GM23338 (cell line): ENCODE data around the gene CASP6. TPM values are rescaled to one million over a fixed set of nuclear protein-coding genes. Genes with fewer than 3 reads are reported as not detected.

ENCODE experiments used
- ATAC-seq: fragments of 200-7000 bp; cut with Tn5 transposase; 3 replicates; pipeline ENCODE4 v1.9.1; 2020
- DNase-seq: peaks from one replicate; pipeline ENCODE4 v3.0.0-alpha.2; 2015; ENCODE audit warnings: low spot score
- H2AFZ ChIP-seq: fragments of 200-600 bp; sonication (generic); 2 replicates; pipeline ENCODE4 v1.8.0; 2016; ENCODE audit warnings: antibody characterized with exemption, mild to moderate bottlenecking, moderate library complexity
- H3F3A ChIP-seq: fragments of 200-600 bp; sonication (generic); replicated peaks from 2 replicates; pipeline ENCODE4 v1.8.0; 2017; ENCODE audit warnings: antibody characterized with exemption, mixed run types, low read depth
- H3K27ac ChIP-seq: fragments of 200-600 bp; sonication (generic); 2 replicates; pipeline ENCODE4 v1.6.1; 2016; ENCODE audit warnings: low read depth
- H3K27me3 ChIP-seq: fragments of 200-600 bp; sonication (generic); 2 replicates; pipeline ENCODE4 v1.8.0; 2016; ENCODE audit warnings: mild to moderate bottlenecking, mixed run types, moderate library complexity; ENCODE audit not compliant: insufficient read depth
- H3K36me3 ChIP-seq: fragments of 200-600 bp; sonication (generic); 2 replicates; pipeline ENCODE4 v1.8.0; 2016; ENCODE audit warnings: mild to moderate bottlenecking; ENCODE audit not compliant: insufficient read depth
- H3K4me1 ChIP-seq: fragments of 200-600 bp; sonication (generic); 2 replicates; pipeline ENCODE4 v1.8.0; 2016; ENCODE audit warnings: mild to moderate bottlenecking, moderate library complexity; ENCODE audit not compliant: insufficient read depth
- H3K4me2 ChIP-seq: fragments of 200-600 bp; sonication (generic); 2 replicates; pipeline ENCODE4 v1.7.1; 2017; ENCODE audit warnings: mixed run types
- H3K4me3 ChIP-seq: fragments of 200-600 bp; sonication (generic); 2 replicates; pipeline ENCODE4 v1.6.1; 2016; ENCODE audit warnings: mixed run types
- H3K79me2 ChIP-seq: fragments of 200-600 bp; sonication (generic); replicated peaks from 2 replicates; pipeline ENCODE4 v1.8.0; 2017; ENCODE audit warnings: mild to moderate bottlenecking; ENCODE audit not compliant: insufficient read depth
- H3K9me2 ChIP-seq: fragments of 200-600 bp; sonication (generic); 2 replicates; pipeline ENCODE4 v1.8.0; 2017; ENCODE audit not compliant: insufficient read depth
- H4K20me1 ChIP-seq: fragments of 200-600 bp; sonication (generic); replicated peaks from 2 replicates; pipeline ENCODE4 v1.8.0; 2017; ENCODE audit warnings: mild to moderate bottlenecking; ENCODE audit not compliant: insufficient read depth
- H3K27ac Mint-ChIP-seq: 2 replicates; pipeline ENCODE4 v1.8.0; 2020; ENCODE audit warnings: inconsistent platforms, mild to moderate bottlenecking, moderate library complexity, mixed read lengths
- H3K27me3 Mint-ChIP-seq: 3 replicates; pipeline ENCODE4 v1.8.0; 2022; ENCODE audit warnings: low read depth, mild to moderate bottlenecking, moderate library complexity, mixed read lengths, inconsistent platforms; ENCODE audit not compliant: insufficient read depth, poor library complexity
- H3K36me3 Mint-ChIP-seq: 3 replicates; pipeline ENCODE4 v1.8.0; 2021; ENCODE audit warnings: low read depth, mild to moderate bottlenecking, inconsistent platforms, moderate library complexity, mixed read lengths
- H3K4me1 Mint-ChIP-seq: 3 replicates; pipeline ENCODE4 v1.8.0; 2020; ENCODE audit warnings: mild to moderate bottlenecking, inconsistent platforms, mixed read lengths
- H3K4me3 Mint-ChIP-seq: 3 replicates; pipeline ENCODE4 v1.8.0; 2021; ENCODE audit warnings: moderate library complexity, mild to moderate bottlenecking, inconsistent platforms, mixed read lengths
- H3K9me3 Mint-ChIP-seq: 3 replicates; pipeline ENCODE4 v1.8.0; 2020; ENCODE audit warnings: moderate library complexity, mild to moderate bottlenecking, inconsistent platforms, mixed read lengths
- CREB1 ChIP-seq: fragments of 250-450 bp; sonication (Bioruptor Pico); IDR thresholded peaks from 2 replicates; pipeline ENCODE4 v1.5.0; 2020; ENCODE audit warnings: low read depth, mild to moderate bottlenecking, moderate library complexity
- JUNB ChIP-seq: IDR thresholded peaks from one replicate; pipeline ENCODE4 v1.6.1; 2016; ENCODE audit warnings: antibody characterized with exemption; ENCODE audit not compliant: unreplicated experiment
- NANOG ChIP-seq: IDR thresholded peaks from 2 replicates; pipeline ENCODE4 v1.6.1; 2016; ENCODE audit warnings: antibody characterized with exemption, borderline replicate concordance
- STAT1 ChIP-seq: IDR thresholded peaks from one replicate; pipeline ENCODE4 v1.6.1; 2016; ENCODE audit warnings: antibody characterized with exemption; ENCODE audit not compliant: unreplicated experiment
- ZNF114 ChIP-seq: fragments of 250-450 bp; sonication (Bioruptor Pico); IDR thresholded peaks from 2 replicates; pipeline ENCODE4 v1.5.0; 2020; ENCODE audit warnings: mild to moderate bottlenecking, moderate library complexity
- ZNF331 ChIP-seq: fragments of 250-450 bp; sonication (Bioruptor Pico); IDR thresholded peaks from 2 replicates; pipeline ENCODE4 v1.5.0; 2020; ENCODE audit warnings: low read depth, mild to moderate bottlenecking, moderate library complexity
- polyA plus RNA-seq: library from polyadenylated mRNA; unstranded; fragments of >200 nt; fragmentation: Nextera tagmentation; extraction: Ambion mirVana; gene quantifications from 2 replicates; pipeline ENCODE4 v1.2.1, GENCODE V29; 2016
- total RNA-seq: library from RNA; depleted of rRNA; stranded (reverse); fragments of >200 nt; shearing (Covaris generic); gene quantifications from 2 replicates; pipeline ENCODE4 v1.2.3, GENCODE V29; 2014
- TF ChIP-seq, protein P1 (sequence below): IDR thresholded peaks from 2 replicates; pipeline ENCODE4 v1.6.1; 2016; ENCODE audit warnings: antibody characterized with exemption
- TF ChIP-seq, protein P2 (sequence below), 2 experiments: fragments of 200-600 bp in 1 of 2; sonication (generic) in 1 of 2; conservative IDR thresholded peaks; 2 replicates each; pipeline versions ENCODE4 v1.5.1 to v1.6.1; 2016 to 2017; ENCODE audit warnings: antibody characterized with exemption in 2 of 2, low read depth in 2 of 2, mild to moderate bottlenecking in 2 of 2, moderate library complexity in 1 of 2

The CASP6 gene
- total and polyA plus RNA-seq, 2 experiments from 2014 or later = 30.5 to 35.4 TPM

DNA sequence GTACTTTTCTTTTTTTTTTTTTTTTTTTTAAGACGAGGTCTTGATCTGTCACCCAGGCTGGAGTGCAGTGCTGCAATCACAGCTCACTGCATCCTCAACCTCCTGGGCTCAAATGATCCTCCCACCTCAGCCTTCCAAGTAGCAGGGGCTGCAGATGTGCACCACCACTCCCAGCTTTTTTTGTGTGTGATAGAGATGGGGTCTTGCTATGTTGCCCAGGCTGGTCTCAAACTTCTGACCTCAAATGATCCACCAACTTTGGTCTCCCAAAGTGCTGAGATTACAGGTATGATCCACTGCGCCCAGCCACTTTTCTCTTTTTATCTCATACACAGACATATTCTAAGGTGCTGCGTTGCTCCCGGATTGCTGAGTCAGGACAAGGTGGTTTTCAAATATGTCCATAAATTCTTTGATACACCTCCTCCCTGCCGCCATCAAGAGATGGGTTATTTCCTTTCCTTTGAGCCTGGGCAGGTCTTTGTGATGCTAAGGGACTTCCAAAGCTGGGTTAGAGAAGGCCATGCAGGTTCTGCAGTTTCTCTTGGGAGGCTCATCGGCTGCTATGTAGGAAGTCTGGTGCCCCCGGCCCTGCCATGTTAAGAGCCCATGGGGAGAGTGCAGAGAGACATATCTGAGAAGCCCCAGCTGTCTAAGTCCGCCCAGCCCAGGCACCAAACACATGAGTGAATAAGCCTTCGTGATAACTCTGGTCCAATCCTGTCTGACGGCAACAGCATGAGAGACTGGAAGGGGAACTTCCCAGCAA lies 35.0 kb upstream of the CASP6 start:
- peak; percentile 60 for ATAC-seq

DNA sequence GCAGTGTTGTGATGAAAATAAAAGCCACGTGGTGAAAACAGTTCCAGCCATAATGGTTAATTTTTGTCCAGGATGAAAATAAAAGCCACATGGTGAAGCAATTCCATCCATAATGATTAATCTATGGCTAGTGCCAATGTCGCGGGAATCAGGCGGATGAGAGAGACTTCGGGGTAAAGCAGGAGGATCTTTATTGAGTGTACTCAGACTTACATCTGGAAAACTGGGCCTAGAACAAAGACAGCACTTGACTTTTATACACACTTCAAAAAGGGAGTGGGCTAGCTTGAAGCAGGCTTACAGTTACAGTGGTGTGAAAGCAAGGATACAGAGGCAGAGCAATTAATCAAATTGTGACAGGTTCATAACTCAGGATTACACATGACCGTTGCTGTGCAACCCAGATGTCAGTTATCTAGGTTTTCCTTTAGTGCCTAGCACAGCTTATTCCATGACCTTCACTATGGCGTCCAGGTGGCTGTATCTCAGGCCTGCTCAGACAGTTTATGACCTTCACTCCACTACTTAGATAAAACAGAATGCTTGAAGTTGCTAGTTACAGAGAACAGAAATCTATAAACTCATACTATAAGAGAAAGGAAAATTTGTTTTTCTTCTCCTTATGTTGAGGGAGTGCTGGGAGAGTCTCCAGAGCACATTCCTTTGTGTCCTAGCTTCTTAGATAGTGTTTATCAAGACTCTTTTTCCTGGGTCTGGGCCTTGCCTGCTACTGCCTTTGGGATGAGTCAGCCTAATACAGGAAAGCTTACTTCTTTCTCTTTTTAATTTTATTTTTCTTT lies 32.5 kb upstream of the CASP6 start:
- ATAC-seq = no peak
- H2AFZ ChIP-seq = no peak overlapping the region
- no peaks in the 10 kb centered on the region for H3K9me2 ChIP-seq
- H3K4me3 Mint-ChIP-seq = no peak overlapping the region
- no peaks in the 10 kb centered on the region for H3K36me3 ChIP-seq
- H3K4me2 ChIP-seq = no peak overlapping the region
- H3K27me3 ChIP-seq = no peaks in the 10 kb centered on the region
- no peaks in the 10 kb centered on the region for H3K36me3 Mint-ChIP-seq
- TF ChIP-seq NANOG = no peak
- DNase-seq = no peak
- peaks cover 6% of the 10 kb centered on the region for H3K27me3 Mint-ChIP-seq
- H3K27ac Mint-ChIP-seq = no peak overlapping the region
- no peak overlapping the region for H3K27ac ChIP-seq
- 0 out of 2 replicates have a peak, but pooled peaks cover 4% of the 10 kb centered on the region for H3K4me1 ChIP-seq
- H4K20me1 ChIP-seq = no peaks in the 10 kb centered on the region
- no peak overlapping the region for H3K4me3 ChIP-seq
- no peaks in the 10 kb centered on the region; the same call in 2 of the 3 replicates for H3K9me3 Mint-ChIP-seq
- no peaks in the 10 kb centered on the region for H3K79me2 ChIP-seq
- H3F3A ChIP-seq = no peaks in the 10 kb centered on the region
- H3K4me1 Mint-ChIP-seq = peaks cover 8% of the 10 kb centered on the region; the same call in 2 of the 3 replicates

More for the DNA sequence above, 35.0 kb upstream of the CASP6 start:
- H2AFZ ChIP-seq = peak overlapping the region; percentile 69; the same call in 1 of the 2 replicates
- no peak overlapping the region for H3K27ac ChIP-seq
- H3K4me2 ChIP-seq = no peak overlapping the region
- H3F3A ChIP-seq = no peaks in the 10 kb centered on the region
- H3K9me2 ChIP-seq = no peaks in the 10 kb centered on the region
- H3K36me3 ChIP-seq = no peaks in the 10 kb centered on the region
- Mint-ChIP-seq H3K9me3 (no peaks in the 10 kb centered on the region; the same call in 2 of the 3 replicates), H3K4me1 (peaks cover 8% of the 10 kb centered on the region; the same call in 2 of the 3 replicates), H3K27ac (no peak overlapping the region), H3K36me3 (no peaks in the 10 kb centered on the region), H3K27me3 (peaks cover 6% of the 10 kb centered on the region), H3K4me3 (no peak overlapping the region)
- no peak overlapping the region for H3K4me3 ChIP-seq
- no peaks in the 10 kb centered on the region for H3K79me2 ChIP-seq
- TF ChIP-seq JUNB = no peak
- TF ChIP-seq NANOG = 0 out of 2 replicates have a peak, but pooled peaks have one; percentile 28
- TF ChIP-seq STAT1 = no peak
- DNase-seq = peak; percentile 28
- H3K27me3 ChIP-seq = no peaks in the 10 kb centered on the region
- H4K20me1 ChIP-seq = no peaks in the 10 kb centered on the region
- 0 out of 2 replicates have a peak, but pooled peaks cover 4% of the 10 kb centered on the region for H3K4me1 ChIP-seq

DNA sequence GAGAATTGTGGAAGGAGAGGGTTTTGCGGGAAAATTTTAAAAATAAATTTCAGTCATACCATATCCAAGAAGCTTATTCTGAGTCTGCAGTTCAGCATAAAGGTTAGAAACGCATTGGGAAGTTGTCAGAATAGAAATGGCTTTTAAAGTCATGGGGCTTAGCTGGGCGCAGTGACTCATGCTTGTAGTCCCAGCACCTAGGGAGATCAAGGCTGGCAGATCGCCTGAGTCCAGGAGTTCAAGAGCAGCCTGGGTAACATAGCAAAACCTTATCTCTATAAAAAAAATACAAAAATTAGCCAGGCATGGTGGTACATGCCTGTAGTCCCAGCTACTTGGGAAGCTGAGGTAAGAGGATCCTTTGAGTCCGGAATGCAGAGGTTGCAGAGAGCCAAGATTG lies 30.5 kb upstream of the CASP6 start:
- Histone ChIP-seq H3K4me3 (no peak overlapping the region), H4K20me1 (no peaks in the 10 kb centered on the region), H3F3A (no peaks in the 10 kb centered on the region), H3K79me2 (peaks cover 7% of the 10 kb centered on the region), H3K27me3 (no peaks in the 10 kb centered on the region), H3K4me2 (no peak overlapping the region), H3K4me1 (0 out of 2 replicates have a peak, but pooled peaks cover 4% of the 10 kb centered on the region), H3K36me3 (no peaks in the 10 kb centered on the region), H3K9me2 (no peaks in the 10 kb centered on the region), H3K27ac (no peak overlapping the region), H2AFZ (no peak overlapping the region)
- Mint-ChIP-seq H3K4me3 (no peak overlapping the region), H3K36me3 (no peaks in the 10 kb centered on the region; the same call in 2 of the 3 replicates), H3K27me3 (peaks cover 13% of the 10 kb centered on the region), H3K4me1 (peaks cover 5% of the 10 kb centered on the region; the same call in 2 of the 3 replicates), H3K27ac (no peak overlapping the region), H3K9me3 (no peaks in the 10 kb centered on the region; the same call in 2 of the 3 replicates)
- TF ChIP-seq STAT1 (no peak), ZNF114 (CRISPR knock-in tag) (no peak), CREB1 (no peak), ZNF331 (CRISPR knock-in tag) (no peak)
- TF ChIP-seq, protein P1, sequence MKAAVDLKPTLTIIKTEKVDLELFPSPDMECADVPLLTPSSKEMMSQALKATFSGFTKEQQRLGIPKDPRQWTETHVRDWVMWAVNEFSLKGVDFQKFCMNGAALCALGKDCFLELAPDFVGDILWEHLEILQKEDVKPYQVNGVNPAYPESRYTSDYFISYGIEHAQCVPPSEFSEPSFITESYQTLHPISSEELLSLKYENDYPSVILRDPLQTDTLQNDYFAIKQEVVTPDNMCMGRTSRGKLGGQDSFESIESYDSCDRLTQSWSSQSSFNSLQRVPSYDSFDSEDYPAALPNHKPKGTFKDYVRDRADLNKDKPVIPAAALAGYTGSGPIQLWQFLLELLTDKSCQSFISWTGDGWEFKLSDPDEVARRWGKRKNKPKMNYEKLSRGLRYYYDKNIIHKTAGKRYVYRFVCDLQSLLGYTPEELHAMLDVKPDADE = no peak
- TF ChIP-seq, protein P2, sequence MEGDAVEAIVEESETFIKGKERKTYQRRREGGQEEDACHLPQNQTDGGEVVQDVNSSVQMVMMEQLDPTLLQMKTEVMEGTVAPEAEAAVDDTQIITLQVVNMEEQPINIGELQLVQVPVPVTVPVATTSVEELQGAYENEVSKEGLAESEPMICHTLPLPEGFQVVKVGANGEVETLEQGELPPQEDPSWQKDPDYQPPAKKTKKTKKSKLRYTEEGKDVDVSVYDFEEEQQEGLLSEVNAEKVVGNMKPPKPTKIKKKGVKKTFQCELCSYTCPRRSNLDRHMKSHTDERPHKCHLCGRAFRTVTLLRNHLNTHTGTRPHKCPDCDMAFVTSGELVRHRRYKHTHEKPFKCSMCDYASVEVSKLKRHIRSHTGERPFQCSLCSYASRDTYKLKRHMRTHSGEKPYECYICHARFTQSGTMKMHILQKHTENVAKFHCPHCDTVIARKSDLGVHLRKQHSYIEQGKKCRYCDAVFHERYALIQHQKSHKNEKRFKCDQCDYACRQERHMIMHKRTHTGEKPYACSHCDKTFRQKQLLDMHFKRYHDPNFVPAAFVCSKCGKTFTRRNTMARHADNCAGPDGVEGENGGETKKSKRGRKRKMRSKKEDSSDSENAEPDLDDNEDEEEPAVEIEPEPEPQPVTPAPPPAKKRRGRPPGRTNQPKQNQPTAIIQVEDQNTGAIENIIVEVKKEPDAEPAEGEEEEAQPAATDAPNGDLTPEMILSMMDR (conservative IDR thresholded peaks at IDR 0.05; ENCODE audit: low read depth in 2 of 2) = no peak
- ATAC-seq (no peak), DNase-seq (no peak)
